CD4-positive, alpha-beta T cell treated with Interleukin-15 for 4 hours (primary cell): ENCODE results near the gene TAF1A.

Experiments
- DNase-seq: peaks from one replicate; pipeline ENCODE4 v3.0.0-alpha.2; 2020; ENCODE audit warnings: low spot score

The TAF1A gene

DNA sequence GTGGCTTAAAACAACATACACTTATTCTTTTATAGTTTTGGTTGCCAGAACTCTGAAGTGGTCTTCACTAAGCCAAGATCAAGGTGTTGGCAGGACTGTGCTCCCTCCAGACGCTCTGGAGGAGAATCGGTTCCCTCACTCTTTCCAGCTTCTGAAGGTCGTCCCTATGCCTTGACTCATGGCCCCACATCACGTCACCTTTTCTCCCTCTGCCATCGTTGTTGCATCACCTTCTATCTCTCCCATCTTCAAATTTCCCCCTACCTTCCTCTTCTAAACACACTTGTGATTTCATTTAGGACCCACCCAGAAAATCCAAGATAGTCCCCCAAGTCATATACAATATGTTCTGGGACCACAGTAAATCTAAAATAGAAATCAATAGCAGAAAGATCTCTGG lies 54.3 kb downstream of the TAF1A start:
- no peak for DNase-seq

DNA sequence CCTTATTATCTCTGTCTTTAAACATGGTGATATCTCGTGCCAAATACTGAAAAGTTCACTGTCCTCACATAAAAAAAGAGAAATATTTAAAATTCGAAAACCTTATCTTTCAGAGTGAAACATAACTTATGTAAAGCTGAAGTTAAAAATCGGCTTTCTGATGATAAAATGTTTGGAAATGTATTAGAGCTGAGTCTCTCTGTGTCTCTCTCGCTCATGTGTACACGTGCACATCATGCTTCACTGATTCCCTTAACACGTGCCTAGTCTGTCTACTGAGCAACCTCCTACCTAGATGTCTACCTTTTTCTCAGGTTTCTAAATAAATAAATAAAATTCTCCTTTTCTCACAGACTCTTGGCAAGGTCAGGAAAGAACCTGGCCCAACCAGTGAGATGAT lies 58.9 kb downstream of the TAF1A start:
- DNase-seq = no peak

DNA sequence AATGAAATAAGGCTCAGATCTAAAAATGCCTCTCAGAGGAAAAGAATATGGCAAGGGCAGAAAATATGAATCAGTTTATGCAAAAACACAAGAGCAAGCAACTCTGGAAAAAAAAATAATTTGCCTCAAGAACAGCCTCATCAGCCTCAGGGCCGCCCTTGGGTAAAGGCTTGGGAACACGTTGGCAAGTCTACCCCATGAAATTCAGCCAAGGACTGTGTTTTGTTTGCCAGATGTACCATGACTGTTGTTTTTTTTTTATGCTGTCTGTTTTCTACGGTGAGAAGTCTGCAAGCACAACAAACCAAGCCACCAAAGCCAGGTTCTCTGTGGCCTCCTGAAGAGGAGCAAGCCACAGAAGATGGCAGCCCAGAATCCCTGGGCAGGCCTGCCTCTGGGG lies 59.8 kb downstream of the TAF1A start:
- DNase-seq = no peak

DNA sequence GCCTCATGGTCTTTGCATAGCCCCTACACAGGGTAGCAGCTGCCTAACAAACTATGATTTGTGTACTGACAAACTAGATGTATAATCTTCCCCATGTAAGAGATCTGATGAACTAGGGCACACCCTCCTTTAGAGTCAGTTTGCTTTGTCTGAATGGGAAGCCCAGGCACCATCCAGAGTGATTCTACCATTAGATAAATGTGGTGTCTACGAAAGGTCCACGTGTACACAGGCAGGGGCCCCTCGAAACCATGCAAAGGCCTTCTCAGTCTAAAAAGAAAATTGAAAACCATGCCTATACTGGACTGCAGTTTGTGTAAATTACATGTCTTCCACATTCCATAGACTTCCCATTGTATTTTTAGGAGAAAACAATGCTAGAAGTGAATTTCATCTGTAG lies 60.6 kb downstream of the TAF1A start:
- DNase-seq = no peak

DNA sequence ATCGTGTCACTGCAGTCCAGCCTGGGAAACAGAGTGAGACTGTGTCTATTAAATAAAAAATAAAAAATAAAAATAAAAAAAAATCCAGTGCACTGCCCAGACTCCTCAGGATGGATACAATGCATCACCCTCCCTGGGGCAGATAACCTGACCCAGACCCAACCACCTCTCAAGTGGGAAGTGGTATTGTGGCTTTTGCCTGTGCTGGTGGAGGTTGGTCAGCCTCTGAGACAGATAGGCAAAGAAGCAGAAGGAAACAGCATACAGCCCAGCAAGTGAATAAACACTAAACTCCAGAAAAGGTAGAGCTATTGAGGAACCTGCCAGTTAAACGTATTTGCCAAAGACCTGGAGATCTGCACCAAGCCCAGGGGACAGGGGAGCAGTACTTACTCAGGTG lies 63.8 kb downstream of the TAF1A start:
- no peak for DNase-seq

DNA sequence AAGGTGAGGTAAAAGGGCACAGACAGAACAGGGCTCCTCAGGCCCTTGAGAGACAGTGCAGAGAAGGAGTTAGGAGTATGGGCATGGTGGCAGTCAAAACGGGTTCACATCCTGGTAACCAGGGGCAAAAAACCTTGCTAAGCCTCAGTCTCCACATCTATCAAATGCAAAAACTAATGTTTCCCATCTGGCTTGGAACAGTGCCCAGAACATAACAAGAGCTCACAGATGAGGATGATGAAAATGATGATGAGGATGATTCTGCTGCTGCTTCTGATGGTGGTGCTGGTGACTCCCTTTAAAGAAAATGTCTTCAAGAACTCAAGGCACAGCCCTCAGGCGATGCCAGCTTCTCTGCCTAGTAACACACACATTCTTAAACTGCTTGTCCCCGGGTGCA lies 65.9 kb downstream of the TAF1A start:
- no peak for DNase-seq

DNA sequence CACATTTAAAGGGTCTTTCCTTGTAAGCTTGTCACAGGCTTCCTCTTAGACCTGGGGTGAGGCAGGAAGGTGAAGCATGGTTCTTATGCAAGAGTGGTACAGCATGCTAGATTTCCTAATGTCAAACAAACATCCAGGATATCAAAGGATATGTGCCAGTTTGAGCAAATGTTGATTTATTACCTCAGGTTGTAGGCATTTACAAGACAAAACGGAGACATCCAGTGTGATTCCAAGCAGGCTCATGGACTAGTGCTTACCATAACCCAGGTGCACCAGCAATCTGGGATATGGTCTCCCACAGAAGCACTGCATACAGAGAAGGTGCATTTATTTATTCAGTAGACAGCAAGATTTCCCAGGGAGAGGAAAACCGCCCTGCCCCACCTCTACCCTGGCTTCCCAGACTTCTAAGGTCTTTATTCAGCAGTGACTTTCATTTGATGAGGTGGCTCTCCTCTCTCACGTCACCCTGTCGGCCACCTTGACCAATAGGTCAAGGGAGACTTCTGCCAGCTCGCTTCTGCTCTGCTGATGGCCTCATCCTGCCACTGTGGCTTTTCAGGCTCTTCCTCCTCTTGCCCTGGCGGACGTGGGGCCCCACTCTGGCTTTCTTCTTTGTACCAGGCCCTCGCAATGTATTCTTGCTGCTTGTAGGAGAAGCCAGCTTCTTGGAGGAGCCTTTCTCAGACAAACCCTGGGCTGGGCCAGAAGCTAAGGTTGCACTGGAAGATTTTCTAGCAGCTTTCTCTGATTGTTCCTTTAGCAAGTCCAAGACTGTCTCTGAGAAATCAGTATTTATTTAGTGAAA lies 67.4 kb downstream of the TAF1A start:
- DNase-seq = no peak

DNA sequence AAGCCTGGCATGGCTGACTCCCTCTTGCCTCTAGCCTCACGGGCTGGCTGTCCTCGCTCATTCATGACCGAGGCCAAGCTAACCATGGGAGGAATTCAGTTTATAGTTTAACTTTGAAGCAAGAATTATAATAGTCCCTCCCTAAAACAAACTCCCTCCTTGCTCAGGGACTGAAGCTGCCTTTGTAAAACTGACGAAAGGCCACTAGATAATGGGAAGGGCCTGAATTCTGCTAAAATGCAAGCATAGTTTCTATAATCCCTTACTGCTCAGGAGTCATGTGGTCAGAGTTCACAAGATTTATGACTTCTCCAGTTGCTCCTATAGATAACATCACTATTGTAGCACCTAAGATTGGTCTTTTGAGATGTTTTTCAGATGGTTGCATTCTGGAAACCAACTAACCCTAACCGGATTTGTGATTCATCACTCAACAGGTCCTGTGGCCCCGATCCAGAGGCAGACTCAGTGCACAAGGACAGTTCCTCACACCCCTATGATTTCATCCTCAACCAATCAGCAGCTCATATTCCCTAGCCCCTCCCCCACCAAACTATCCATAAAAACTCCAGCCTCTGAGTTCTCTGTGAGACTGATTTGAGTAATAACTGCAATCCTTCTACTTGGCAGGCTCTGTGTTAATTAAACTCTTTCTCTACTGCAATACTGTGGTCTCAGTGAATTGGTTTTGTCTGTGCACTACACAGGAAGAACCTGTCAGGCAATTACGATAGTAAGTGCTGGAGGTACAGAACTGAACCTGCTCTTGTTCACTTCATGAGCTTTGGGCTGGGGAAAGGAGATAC lies 68.2 kb downstream of the TAF1A start:
- DNase-seq = no peak
